AML-193 (cell line): Measurements from ENCODE around the gene ATP9B.
"Not testable (repeated sequence)": the region's sequence is repeated elsewhere in the genome, so short reads cannot be mapped to it uniquely, and the experiment has no call there.

ENCODE experiments used
- DNase-seq, 2 experiments: peaks; one replicate each; lab custom pipeline; 2025; lab: John Stamatoyannopoulos, UW

The ATP9B gene

GRCh38 chr18:79239631-79240030, 170.4 kb downstream of the ATP9B start:
- no peak for DNase-seq

GRCh38 chr18:79241755-79242154, 172.6 kb downstream of the ATP9B start:
- no peak for DNase-seq

- DNase-seq = no peak
Measured at GRCh38 chr18:79242246-79242645, 173.1 kb downstream of the ATP9B start.

GRCh38 chr18:79245517-79246001, 176.4 kb downstream of the ATP9B start:
- DNase-seq = no peak

GRCh38 chr18:79246309-79247108, 177.3 kb downstream of the ATP9B start:
- DNase-seq = no peak

GRCh38 chr18:79248495-79249060, 179.4 kb downstream of the ATP9B start:
- no peak for DNase-seq

GRCh38 chr18:79250301-79250981, 181.2 kb downstream of the ATP9B start:
- DNase-seq = no peak

- DNase-seq = no peak
Measured at GRCh38 chr18:79251021-79251420, 181.8 kb downstream of the ATP9B start.

- DNase-seq = no peak
Measured at GRCh38 chr18:79252904-79253633, 183.9 kb downstream of the ATP9B start.

- no peak for DNase-seq
Measured at GRCh38 chr18:79257480-79257879, 188.3 kb downstream of the ATP9B start.

GRCh38 chr18:79258447-79258846, 189.3 kb downstream of the ATP9B start:
- DNase-seq = no peak

GRCh38 chr18:79259218-79259617, 190.0 kb downstream of the ATP9B start:
- DNase-seq = no peak

- DNase-seq = no peak
Measured at GRCh38 chr18:79260023-79260422, 190.8 kb downstream of the ATP9B start.

- DNase-seq = peak; percentile 27 to 39
Measured at GRCh38 chr18:79260510-79260909, 191.3 kb downstream of the ATP9B start.

GRCh38 chr18:79265068-79265467, 195.9 kb downstream of the ATP9B start:
- not testable (repeated sequence) for DNase-seq

GRCh38 chr18:79271812-79272211, 202.6 kb downstream of the ATP9B start:
- DNase-seq = not testable (repeated sequence)

- no peak for DNase-seq
Measured at GRCh38 chr18:79272916-79273315, 203.7 kb downstream of the ATP9B start.

- no peak for DNase-seq
Measured at GRCh38 chr18:79274823-79275222, 205.6 kb downstream of the ATP9B start.

GRCh38 chr18:79275461-79275860, 206.3 kb downstream of the ATP9B start:
- DNase-seq = no peak

- no peak for DNase-seq
Measured at GRCh38 chr18:79275992-79276391, 206.8 kb downstream of the ATP9B start.

GRCh38 chr18:79278896-79279295, 209.7 kb downstream of the ATP9B start:
- no peak for DNase-seq

GRCh38 chr18:79283131-79283810, 214.1 kb downstream of the ATP9B start:
- no peak for DNase-seq
